ENCODE results near the gene RBPMS2.
A peak's percentile ranks its signal among the peaks of the same experiment; 100 is the strongest.

RBPMS2 gene

GRCh38 chr15:64720188-64720587, 55.2 kb downstream of the RBPMS2 start:
- TF ChIP-seq CTCF (IDR thresholded peaks at IDR 0.05): no peak
- no peaks in the 10 kb centered on the region for H3K9me3 ChIP-seq

GRCh38 chr15:64717735-64718495, 57.5 kb downstream of the RBPMS2 start:
- H3K4me3 ChIP-seq (ENCODE audit: low read depth in 1 of 2, low read length in 1 of 2): no peak overlapping the region
- peak overlapping the region; percentile 43 for H3K27ac ChIP-seq
- H3K27me3 ChIP-seq: no peaks in the 10 kb centered on the region
- H3K4me1 ChIP-seq (ENCODE audit: control insufficient read depth in 1 of 2, insufficient read depth in 1 of 2, low read depth in 1 of 2, low read length in 1 of 2): peaks cover 0 to 10% of the 10 kb centered on the region in 2 experiments
- TF ChIP-seq CTCF (IDR thresholded peaks at IDR 0.05): no peak
- no peaks in the 10 kb centered on the region for H3K36me3 ChIP-seq
- H3K9me3 ChIP-seq: no peaks in the 10 kb centered on the region

More at GRCh38 chr15:64720188-64720587, 55.2 kb downstream of the RBPMS2 start:
- no peak overlapping the region for H3K4me3 ChIP-seq (ENCODE audit: low read depth in 1 of 2, low read length in 1 of 2)
- no peak overlapping the region for H3K27ac ChIP-seq
- H3K36me3 ChIP-seq: no peaks in the 10 kb centered on the region
- peaks cover 0 to 10% of the 10 kb centered on the region in 2 experiments for H3K4me1 ChIP-seq (ENCODE audit: control insufficient read depth in 1 of 2, insufficient read depth in 1 of 2, low read depth in 1 of 2, low read length in 1 of 2)
- no peaks in the 10 kb centered on the region for H3K27me3 ChIP-seq

GRCh38 chr15:64717130-64717529, 58.3 kb downstream of the RBPMS2 start:
- Histone ChIP-seq H3K36me3 (no peaks in the 10 kb centered on the region), H3K9me3 (no peaks in the 10 kb centered on the region), H3K4me3 (ENCODE audit: low read depth in 1 of 2, low read length in 1 of 2) (no peak overlapping the region), H3K4me1 (ENCODE audit: control insufficient read depth in 1 of 2, insufficient read depth in 1 of 2, low read depth in 1 of 2, low read length in 1 of 2) (peaks cover 0 to 10% of the 10 kb centered on the region in 2 experiments), H3K27ac (no peak overlapping the region), H3K27me3 (no peaks in the 10 kb centered on the region)
- no peak for TF ChIP-seq CTCF (IDR thresholded peaks at IDR 0.05)

GRCh38 chr15:64716452-64716851, 58.9 kb downstream of the RBPMS2 start:
- H3K36me3 ChIP-seq: no peaks in the 10 kb centered on the region
- no peak for TF ChIP-seq CTCF (IDR thresholded peaks at IDR 0.05)
- H3K27me3 ChIP-seq: no peaks in the 10 kb centered on the region
- H3K4me1 ChIP-seq (ENCODE audit: control insufficient read depth in 1 of 2, insufficient read depth in 1 of 2, low read depth in 1 of 2, low read length in 1 of 2): peaks cover 0 to 10% of the 10 kb centered on the region in 2 experiments
- no peaks in the 10 kb centered on the region for H3K9me3 ChIP-seq
- H3K4me3 ChIP-seq (ENCODE audit: low read depth in 1 of 2, low read length in 1 of 2): no peak overlapping the region
- no peak overlapping the region for H3K27ac ChIP-seq

GRCh38 chr15:64713592-64713991, 61.8 kb downstream of the RBPMS2 start:
- no peaks in the 10 kb centered on the region for H3K36me3 ChIP-seq

More at GRCh38 chr15:64713592-64713991, 61.8 kb downstream of the RBPMS2 start:
- H3K4me3 ChIP-seq (ENCODE audit: low read depth in 1 of 2, low read length in 1 of 2): no peak overlapping the region
- H3K27me3 ChIP-seq: no peaks in the 10 kb centered on the region
- no peak overlapping the region for H3K27ac ChIP-seq
- H3K4me1 ChIP-seq (ENCODE audit: control insufficient read depth in 1 of 2, insufficient read depth in 1 of 2, low read depth in 1 of 2, low read length in 1 of 2): peaks cover 0 to 10% of the 10 kb centered on the region in 2 experiments
- no peak for TF ChIP-seq CTCF (IDR thresholded peaks at IDR 0.05)
- no peaks in the 10 kb centered on the region for H3K9me3 ChIP-seq
